Esophagus squamous epithelium (tissue), 4 donors: ENCODE measurements around the gene MISP3.

Experiments
- POLR2A ChIP-seq, 4 donors: fragments of 450-650 bp; IDR thresholded peaks; one replicate each; pipeline ENCODE4 v1.6.1; 2017; ENCODE audit warnings: antibody characterized with exemption in 4 of 4, mild to moderate bottlenecking in 4 of 4, moderate library complexity in 3 of 4
- TF ChIP-seq, protein P1 (sequence below), 6 experiments: fragments of 450-650 bp in 4 of 6; fragments of 200-600 bp in 2 of 6; sonication (generic) in 2 of 6; IDR thresholded peaks; one replicate each; pipeline ENCODE4 v1.5.1; 2016 to 2019; ENCODE audit warnings: antibody characterized with exemption in 6 of 6, mild to moderate bottlenecking in 4 of 6, moderate library complexity in 4 of 6

DNA sequence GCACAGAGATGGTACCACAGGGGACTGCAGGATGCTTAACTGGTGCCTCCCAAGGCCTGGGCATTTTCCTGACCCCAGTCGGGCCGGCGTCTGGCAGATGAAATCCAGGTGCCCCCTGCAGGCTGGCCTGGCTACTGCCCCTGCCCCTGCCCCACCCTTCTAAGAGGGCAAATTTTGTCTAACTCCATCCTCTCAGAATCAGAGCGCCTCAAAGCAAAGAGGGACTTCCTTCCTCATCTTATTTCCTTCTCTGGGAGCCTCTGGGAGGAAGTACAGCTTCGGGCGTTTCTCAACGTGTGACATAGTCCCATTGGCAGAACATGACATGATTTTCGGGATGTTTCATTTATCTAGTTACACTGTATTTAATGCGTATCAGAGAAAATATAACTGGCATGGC, 42.3 kb downstream of the MISP3 start:
- TF ChIP-seq, protein P1, sequence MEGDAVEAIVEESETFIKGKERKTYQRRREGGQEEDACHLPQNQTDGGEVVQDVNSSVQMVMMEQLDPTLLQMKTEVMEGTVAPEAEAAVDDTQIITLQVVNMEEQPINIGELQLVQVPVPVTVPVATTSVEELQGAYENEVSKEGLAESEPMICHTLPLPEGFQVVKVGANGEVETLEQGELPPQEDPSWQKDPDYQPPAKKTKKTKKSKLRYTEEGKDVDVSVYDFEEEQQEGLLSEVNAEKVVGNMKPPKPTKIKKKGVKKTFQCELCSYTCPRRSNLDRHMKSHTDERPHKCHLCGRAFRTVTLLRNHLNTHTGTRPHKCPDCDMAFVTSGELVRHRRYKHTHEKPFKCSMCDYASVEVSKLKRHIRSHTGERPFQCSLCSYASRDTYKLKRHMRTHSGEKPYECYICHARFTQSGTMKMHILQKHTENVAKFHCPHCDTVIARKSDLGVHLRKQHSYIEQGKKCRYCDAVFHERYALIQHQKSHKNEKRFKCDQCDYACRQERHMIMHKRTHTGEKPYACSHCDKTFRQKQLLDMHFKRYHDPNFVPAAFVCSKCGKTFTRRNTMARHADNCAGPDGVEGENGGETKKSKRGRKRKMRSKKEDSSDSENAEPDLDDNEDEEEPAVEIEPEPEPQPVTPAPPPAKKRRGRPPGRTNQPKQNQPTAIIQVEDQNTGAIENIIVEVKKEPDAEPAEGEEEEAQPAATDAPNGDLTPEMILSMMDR (IDR thresholded peaks at IDR 0.05) = peak in 5 of 6 experiments; percentile 18 to 56 (median 46)
- TF ChIP-seq POLR2A (IDR thresholded peaks at IDR 0.05) = no peak
